ENCODE data around the gene E2F2. TPM values are rescaled to one million over a fixed set of nuclear protein-coding genes. Genes with fewer than 3 reads are reported as not detected.

Gene E2F2
- polyA plus RNA-seq, 1 experiment, result 0.11 TPM

GRCh38 chr1:23460519-23460918 is 70.5 kb downstream of the E2F2 start:
- DNase-seq (ENCODE audit: low read depth), result no peak
- no peak overlapping the region for H3K4me3 ChIP-seq (ENCODE audit: low read depth, low read length)
- ChIA-PET CTCF (no interaction called here), POLR2A (no interaction called here)
- no peaks in the 10 kb centered on the region; the same call in 1 of the 2 replicates for H3K36me3 ChIP-seq (ENCODE audit: control insufficient read depth, insufficient read depth, low read length)
- TF ChIP-seq, protein P1, sequence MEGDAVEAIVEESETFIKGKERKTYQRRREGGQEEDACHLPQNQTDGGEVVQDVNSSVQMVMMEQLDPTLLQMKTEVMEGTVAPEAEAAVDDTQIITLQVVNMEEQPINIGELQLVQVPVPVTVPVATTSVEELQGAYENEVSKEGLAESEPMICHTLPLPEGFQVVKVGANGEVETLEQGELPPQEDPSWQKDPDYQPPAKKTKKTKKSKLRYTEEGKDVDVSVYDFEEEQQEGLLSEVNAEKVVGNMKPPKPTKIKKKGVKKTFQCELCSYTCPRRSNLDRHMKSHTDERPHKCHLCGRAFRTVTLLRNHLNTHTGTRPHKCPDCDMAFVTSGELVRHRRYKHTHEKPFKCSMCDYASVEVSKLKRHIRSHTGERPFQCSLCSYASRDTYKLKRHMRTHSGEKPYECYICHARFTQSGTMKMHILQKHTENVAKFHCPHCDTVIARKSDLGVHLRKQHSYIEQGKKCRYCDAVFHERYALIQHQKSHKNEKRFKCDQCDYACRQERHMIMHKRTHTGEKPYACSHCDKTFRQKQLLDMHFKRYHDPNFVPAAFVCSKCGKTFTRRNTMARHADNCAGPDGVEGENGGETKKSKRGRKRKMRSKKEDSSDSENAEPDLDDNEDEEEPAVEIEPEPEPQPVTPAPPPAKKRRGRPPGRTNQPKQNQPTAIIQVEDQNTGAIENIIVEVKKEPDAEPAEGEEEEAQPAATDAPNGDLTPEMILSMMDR (IDR thresholded peaks at IDR 0.05; ENCODE audit: insufficient read depth, low read depth, low read length), result no peak
- H3K27me3 ChIP-seq (ENCODE audit: control insufficient read depth, insufficient read depth, low read length), result no peaks in the 10 kb centered on the region

DNA sequence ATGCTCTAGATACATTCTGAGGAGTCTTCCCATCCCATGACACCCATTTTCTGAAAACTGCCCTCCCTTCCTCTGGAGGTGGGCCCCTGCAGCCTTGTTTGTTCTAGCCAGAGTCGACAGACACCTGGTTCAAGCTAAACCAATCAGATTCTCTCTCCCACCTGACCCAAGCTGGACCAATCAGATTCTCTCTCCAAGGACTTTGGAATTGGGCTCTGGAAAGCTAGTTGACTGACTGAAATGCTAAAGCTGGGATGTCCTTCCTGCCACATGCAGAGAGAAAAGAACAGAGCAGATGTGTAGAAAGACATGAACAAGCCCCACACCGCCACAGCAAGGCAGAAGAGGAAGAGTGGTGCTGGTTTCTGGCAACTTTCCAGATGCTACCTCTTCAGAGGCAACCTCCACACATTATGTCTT is 71.7 kb downstream of the E2F2 start:
- no peaks in the 10 kb centered on the region for H3K27me3 ChIP-seq (ENCODE audit: control insufficient read depth, insufficient read depth, low read length)
- ChIA-PET POLR2A (no interaction called here), CTCF (interaction anchor here (0.8 kb wide), 1 partner anchor 26 kb away, joined by 3 read pairs; no protein-coding TSS in a partner anchor)
- H3K4me3 ChIP-seq (ENCODE audit: low read depth, low read length), result no peak overlapping the region
- TF ChIP-seq, protein P1 (IDR thresholded peaks at IDR 0.05; ENCODE audit: insufficient read depth, low read depth, low read length), result no peak
- no peak for DNase-seq (ENCODE audit: low read depth)
- H3K36me3 ChIP-seq (ENCODE audit: control insufficient read depth, insufficient read depth, low read length), result peaks cover 6% of the 10 kb centered on the region

Other genes with a start within 250 kb of the E2F2 start
- 79.3 and 106 TPM in 2 replicates for gene HNRNPR, start 186.9 kb downstream of the E2F2 start, polyA plus RNA-seq (2011; rRNA removed)
- 8.1 and 12.6 TPM in 2 replicates for gene ZNF436, start 161.4 kb downstream of the E2F2 start, polyA plus RNA-seq (2011; rRNA removed)
- gene TCEA3, start 106.5 kb downstream of the E2F2 start, polyA plus RNA-seq (2011; rRNA removed), result 17.8 and 21.0 TPM in 2 replicates
- gene ASAP3, start 47.1 kb downstream of the E2F2 start, polyA plus RNA-seq (2011; rRNA removed), result 22.6 and 33.9 TPM in 2 replicates
- 230 and 379 TPM in 2 replicates for gene ID3, start 28.3 kb upstream of the E2F2 start, polyA plus RNA-seq (2011; rRNA removed)
- gene RPL11, start 160.6 kb upstream of the E2F2 start, polyA plus RNA-seq (2011; rRNA removed), result 1,288 and 1,806 TPM in 2 replicates
- 21.5 and 24.5 TPM in 2 replicates for gene ELOA, start 212.2 kb upstream of the E2F2 start, polyA plus RNA-seq (2011; rRNA removed)
- 33.7 and 35.2 TPM in 2 replicates for gene PITHD1, start 247.2 kb upstream of the E2F2 start, polyA plus RNA-seq (2011; rRNA removed)